Ovary (tissue), 3 donors: ENCODE measurements around the gene METTL16.

Experiments
- EP300 ChIP-seq: sonication (generic); formaldehyde crosslinking; IDR thresholded peaks from one replicate; pipeline ENCODE4 v1.6.1; 2017; ENCODE audit warnings: antibody characterized with exemption
- POLR2A ChIP-seq: fragments of 450-650 bp; IDR thresholded peaks from one replicate; pipeline ENCODE4 v1.6.1; 2017; ENCODE audit warnings: antibody characterized with exemption, mild to moderate bottlenecking, moderate library complexity
- TF ChIP-seq, protein P1 (sequence below), 3 donors: fragments of 450-650 bp in 2 of 3; fragments of 200-600 bp in 1 of 3; IDR thresholded peaks; one replicate each; pipeline versions ENCODE4 v1.5.1 to v1.8.0; 2016 to 2022; ENCODE audit warnings: antibody characterized with exemption in 3 of 3, mild to moderate bottlenecking in 1 of 3
- donor health status: DM: no; HTN: no; CAD: no.

DNA sequence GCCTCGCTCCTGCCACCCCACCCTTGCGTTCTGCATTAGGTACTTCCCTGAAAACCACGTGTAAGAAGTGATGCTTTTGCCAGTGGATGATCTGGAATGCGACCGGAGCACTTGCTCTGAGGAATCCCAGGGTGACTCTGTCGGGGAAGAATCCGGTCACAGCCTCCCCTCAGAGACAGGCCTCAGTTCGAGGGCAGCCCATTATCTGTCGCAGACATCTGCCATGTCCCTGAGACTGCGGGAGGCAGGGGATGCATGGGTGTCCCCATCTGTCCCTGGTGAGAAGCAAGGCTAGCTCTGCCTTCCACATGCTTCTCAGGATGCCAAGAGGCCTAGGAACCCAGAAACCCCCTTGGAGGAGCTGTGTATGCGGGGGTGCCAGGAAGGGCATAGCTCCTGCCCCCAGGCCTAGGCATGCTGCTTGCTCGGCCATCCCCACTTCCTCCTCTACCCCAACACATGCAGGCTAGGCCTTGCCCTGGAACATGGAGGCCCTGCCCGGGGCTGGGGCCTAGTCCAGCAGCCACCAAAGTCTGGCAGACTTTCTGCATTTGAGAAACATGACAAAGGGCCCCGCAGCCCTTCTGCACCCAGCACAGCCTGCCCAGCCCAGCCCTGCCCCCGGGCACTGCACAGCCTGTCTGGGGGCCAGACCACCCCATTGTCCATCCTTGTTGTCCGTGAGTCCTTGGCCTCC is 131.3 kb downstream of the METTL16 start:
- TF ChIP-seq, protein P1, sequence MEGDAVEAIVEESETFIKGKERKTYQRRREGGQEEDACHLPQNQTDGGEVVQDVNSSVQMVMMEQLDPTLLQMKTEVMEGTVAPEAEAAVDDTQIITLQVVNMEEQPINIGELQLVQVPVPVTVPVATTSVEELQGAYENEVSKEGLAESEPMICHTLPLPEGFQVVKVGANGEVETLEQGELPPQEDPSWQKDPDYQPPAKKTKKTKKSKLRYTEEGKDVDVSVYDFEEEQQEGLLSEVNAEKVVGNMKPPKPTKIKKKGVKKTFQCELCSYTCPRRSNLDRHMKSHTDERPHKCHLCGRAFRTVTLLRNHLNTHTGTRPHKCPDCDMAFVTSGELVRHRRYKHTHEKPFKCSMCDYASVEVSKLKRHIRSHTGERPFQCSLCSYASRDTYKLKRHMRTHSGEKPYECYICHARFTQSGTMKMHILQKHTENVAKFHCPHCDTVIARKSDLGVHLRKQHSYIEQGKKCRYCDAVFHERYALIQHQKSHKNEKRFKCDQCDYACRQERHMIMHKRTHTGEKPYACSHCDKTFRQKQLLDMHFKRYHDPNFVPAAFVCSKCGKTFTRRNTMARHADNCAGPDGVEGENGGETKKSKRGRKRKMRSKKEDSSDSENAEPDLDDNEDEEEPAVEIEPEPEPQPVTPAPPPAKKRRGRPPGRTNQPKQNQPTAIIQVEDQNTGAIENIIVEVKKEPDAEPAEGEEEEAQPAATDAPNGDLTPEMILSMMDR (IDR thresholded peaks at IDR 0.05): no peak
- TF ChIP-seq POLR2A (no peak), EP300 (no peak)
